ENCODE measurements around the gene CACNA1C.

DNA sequence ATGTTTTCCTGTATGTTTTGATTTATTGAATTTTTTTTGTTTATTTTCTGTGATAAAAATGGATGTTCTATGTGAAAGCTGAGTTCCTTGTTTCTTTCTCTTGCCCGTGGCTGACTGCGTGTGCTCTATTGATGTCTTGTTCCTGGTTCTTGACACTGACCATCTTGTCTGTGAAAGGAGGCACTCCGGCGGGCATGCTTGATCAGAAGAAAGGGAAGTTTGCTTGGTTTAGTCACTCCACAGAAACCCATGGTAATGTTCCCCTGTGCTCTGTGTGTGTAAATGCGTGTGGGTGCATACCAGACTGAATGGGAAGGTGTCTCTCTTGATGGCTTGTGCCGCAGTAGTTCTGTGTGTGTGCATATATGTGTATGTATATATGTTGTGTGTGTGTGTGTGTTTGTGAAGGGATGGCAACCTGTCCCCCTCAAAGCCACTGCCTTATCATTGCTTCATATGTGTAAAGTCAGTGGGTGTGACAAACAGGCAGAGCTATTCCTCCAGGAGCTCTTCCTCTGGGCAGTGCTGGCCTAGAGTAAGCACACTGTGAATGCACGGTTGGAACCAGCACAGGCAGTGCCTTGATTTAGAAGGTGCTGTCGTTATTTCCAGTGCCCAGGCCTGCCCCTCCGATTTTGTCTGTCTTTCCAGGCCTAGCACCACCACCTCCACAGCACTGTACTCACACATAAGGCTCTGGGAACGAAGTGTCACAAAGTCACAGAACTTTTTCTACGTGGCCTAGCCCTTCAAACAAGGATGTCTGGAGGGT lies 494.7 kb downstream of the CACNA1C start:
- TF ChIP-seq, protein P1, sequence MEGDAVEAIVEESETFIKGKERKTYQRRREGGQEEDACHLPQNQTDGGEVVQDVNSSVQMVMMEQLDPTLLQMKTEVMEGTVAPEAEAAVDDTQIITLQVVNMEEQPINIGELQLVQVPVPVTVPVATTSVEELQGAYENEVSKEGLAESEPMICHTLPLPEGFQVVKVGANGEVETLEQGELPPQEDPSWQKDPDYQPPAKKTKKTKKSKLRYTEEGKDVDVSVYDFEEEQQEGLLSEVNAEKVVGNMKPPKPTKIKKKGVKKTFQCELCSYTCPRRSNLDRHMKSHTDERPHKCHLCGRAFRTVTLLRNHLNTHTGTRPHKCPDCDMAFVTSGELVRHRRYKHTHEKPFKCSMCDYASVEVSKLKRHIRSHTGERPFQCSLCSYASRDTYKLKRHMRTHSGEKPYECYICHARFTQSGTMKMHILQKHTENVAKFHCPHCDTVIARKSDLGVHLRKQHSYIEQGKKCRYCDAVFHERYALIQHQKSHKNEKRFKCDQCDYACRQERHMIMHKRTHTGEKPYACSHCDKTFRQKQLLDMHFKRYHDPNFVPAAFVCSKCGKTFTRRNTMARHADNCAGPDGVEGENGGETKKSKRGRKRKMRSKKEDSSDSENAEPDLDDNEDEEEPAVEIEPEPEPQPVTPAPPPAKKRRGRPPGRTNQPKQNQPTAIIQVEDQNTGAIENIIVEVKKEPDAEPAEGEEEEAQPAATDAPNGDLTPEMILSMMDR (IDR thresholded peaks at IDR 0.05) = no peak
- no peak for TF ChIP-seq POLR2A (IDR thresholded peaks at IDR 0.05)
